Caki2 (cell line): Measurements from ENCODE around the gene SNX11. TPM values are rescaled to one million over a fixed set of nuclear protein-coding genes. Genes with fewer than 3 reads are reported as not detected.
A peak's percentile ranks its signal among the peaks of the same experiment; 100 is the strongest.

ENCODE experiments used
- DNase-seq: peaks from one replicate; pipeline ENCODE4 v3.0.0-alpha.2; 2015; ENCODE audit warnings: low read depth
- in situ Hi-C: cut with HindIII; loops from 2 replicates; pipeline ENCODE4 v1.10.0; 2016; ENCODE audit warnings: low sequenced_read_pairs, low pct_unique_long_range_greater_than_20kb, mixed read lengths
- total RNA-seq: library from RNA; depleted of rRNA; stranded (reverse); fragments of >200 nt; shearing (Covaris generic); gene quantifications from 2 replicates; pipeline ENCODE4 v1.2.3, GENCODE V29; 2014; ENCODE audit warnings: low replicate concordance

SNX11 gene
- total RNA-seq, 1 experiment from 2014 or later = 24.8 TPM

- in situ Hi-C loops = no loop called here
- DNase-seq = no peak
These were observed 16.3 kb downstream of the SNX11 start for GRCh38 chr17:48123776-48124388.

GRCh38 chr17:48125829-48126531, 18.4 kb downstream of the SNX11 start:
- no peak for DNase-seq
- in situ Hi-C loops = no loop called here

DNA sequence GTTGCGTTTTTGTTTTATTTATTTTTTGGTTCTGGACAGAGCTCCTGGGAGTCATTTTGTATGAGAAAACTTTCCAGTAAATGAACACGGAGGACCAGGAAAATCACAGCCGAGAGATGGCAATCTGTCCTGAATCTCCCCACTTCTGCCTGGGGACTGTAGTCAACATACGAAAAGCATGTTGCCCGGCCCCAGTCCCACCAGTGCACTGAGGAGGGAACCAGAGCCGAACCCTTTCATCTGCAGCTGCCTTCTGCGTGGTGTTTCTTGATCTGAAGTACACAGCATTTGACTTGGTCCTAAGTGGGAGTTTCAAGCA, 18.9 kb downstream of the SNX11 start:
- in situ Hi-C loops = no loop called here
- DNase-seq = no peak

DNA sequence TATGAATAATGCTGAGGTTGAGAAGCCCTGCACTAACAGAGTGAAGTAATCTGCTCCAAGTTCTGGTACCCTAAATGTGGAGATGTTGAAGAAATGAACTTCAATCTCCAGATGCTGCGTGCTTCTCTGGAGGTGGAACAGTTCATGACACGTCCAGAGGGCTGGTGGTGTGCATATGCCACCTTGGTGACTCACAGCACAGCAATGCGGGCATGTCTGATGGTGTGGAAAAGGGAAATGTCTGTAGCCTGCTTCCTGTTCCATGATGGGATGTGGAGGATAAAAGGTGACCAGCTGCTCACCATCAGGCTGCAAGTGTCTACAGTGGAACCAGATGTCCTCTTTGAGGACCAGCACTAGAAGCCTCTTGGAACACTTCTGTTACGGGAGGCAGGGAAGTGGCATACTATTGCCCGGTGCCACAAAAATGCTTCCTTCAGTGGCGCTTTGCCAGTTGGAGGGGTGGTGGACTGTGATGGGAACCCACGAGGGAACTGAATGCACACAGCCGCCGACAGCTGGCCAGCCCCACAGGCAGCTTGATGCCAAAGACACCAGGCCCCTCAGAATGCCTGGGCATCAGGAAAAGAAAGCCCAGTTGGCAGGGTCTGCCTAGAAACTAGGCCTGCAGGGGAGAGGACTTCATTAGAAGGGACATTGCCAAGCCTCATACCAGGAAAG, 19.9 kb downstream of the SNX11 start:
- DNase-seq = peak; percentile 70
- in situ Hi-C loops = no loop called here

DNA sequence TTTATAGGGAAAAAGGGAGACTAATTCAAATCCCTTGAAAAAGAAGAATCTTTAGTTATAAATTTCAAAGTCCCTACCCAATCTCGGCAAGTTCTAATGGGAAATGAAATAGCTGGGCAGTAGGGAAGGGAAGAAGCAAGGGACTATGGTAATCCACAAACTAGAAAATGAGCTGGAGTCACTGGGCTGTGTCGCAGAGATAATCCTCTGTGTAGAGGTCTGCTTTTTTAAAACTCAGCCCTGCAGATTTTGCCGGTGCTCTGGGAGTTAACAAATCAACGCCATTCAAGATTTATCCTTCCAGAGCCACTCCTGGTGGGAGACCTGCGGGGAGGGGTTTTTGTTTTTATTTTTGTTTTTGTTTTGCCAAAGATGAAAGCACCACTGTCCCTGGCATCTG, 20.8 kb downstream of the SNX11 start:
- in situ Hi-C loops = no loop called here
- DNase-seq = no peak

GRCh38 chr17:48129981-48130380, 22.4 kb downstream of the SNX11 start:
- in situ Hi-C loops = no loop called here
- DNase-seq = no peak

- peak; percentile 54 for DNase-seq
- in situ Hi-C loops = no loop called here
These were observed 23.8 kb downstream of the SNX11 start for GRCh38 chr17:48131216-48131824.

GRCh38 chr17:48132385-48132784, 24.8 kb downstream of the SNX11 start:
- in situ Hi-C loops = no loop called here
- DNase-seq = no peak

GRCh38 chr17:48134912-48135480, 27.4 kb downstream of the SNX11 start:
- in situ Hi-C loops = no loop called here
- no peak for DNase-seq

GRCh38 chr17:48137656-48138055, 30.1 kb downstream of the SNX11 start:
- DNase-seq = no peak
- in situ Hi-C loops = no loop called here

GRCh38 chr17:48139944-48140343, 32.4 kb downstream of the SNX11 start:
- no peak for DNase-seq
- in situ Hi-C loops = no loop called here

GRCh38 chr17:48143629-48144028, 36.1 kb downstream of the SNX11 start:
- no peak for DNase-seq
- in situ Hi-C loops = no loop called here

GRCh38 chr17:48144231-48144630, 36.7 kb downstream of the SNX11 start:
- no peak for DNase-seq
- in situ Hi-C loops = no loop called here

GRCh38 chr17:48144976-48145798, 37.6 kb downstream of the SNX11 start:
- in situ Hi-C loops = no loop called here
- DNase-seq = no peak

- in situ Hi-C loops = no loop called here
- no peak for DNase-seq
These were observed 40.6 kb downstream of the SNX11 start for GRCh38 chr17:48148029-48148770.

GRCh38 chr17:48148854-48149786, 41.6 kb downstream of the SNX11 start:
- in situ Hi-C loops = no loop called here
- DNase-seq = no peak
